H1 (cell line): ENCODE measurements around the gene SIPA1L3. TPM values are rescaled to one million over a fixed set of nuclear protein-coding genes. Genes with fewer than 3 reads are reported as not detected.

ENCODE experiments used
- JUND ChIP-seq: IDR thresholded peaks from 2 replicates; pipeline ENCODE4 v1.6.1; 2011; ENCODE audit warnings: mild to moderate bottlenecking, improper control_type of control experiment, low read length
- TAF1 ChIP-seq: IDR thresholded peaks from 2 replicates; pipeline ENCODE4 v1.6.1; 2011; ENCODE audit warnings: mild to moderate bottlenecking, low read depth, low read length
- TBP ChIP-seq: IDR thresholded peaks from 2 replicates; pipeline ENCODE4 v1.6.1; 2011; ENCODE audit warnings: low read depth, low read length, improper control_type of control experiment
- polyA plus RNA-seq, 7 experiments: library from polyadenylated mRNA; depleted of rRNA in 3 of 7; stranded (reverse) in 5 of 7; unstranded in 2 of 7; fragments of >200 nt in 5 of 7; fragments of 200-250 nt in 2 of 7; gene quantifications; 1 replicate in 5 of 7; 2 replicates in 1 of 7; 4 replicates in 1 of 7; pipeline versions ENCODE4 v1.2.1 to v1.2.3, GENCODE V29; 2011 to 2013; ENCODE audit warnings: missing spikeins in 2 of 7, mixed read lengths in 2 of 7
- total RNA-seq: library from RNA; stranded (reverse); fragmentation: NEBNext Ultra II Directional; extraction: Animal tissue kit (Norgen Biotek cat#: 25700); gene quantifications from 2 replicates; pipeline ENCODE4 v1.2.1, GENCODE V29; 2021

SIPA1L3 gene
- total and polyA plus RNA-seq, 2 of the 8 experiments (the other 6 are each of a cell fraction or from before 2014, with no cell fraction given), result 15.0 to 54.9 TPM

DNA sequence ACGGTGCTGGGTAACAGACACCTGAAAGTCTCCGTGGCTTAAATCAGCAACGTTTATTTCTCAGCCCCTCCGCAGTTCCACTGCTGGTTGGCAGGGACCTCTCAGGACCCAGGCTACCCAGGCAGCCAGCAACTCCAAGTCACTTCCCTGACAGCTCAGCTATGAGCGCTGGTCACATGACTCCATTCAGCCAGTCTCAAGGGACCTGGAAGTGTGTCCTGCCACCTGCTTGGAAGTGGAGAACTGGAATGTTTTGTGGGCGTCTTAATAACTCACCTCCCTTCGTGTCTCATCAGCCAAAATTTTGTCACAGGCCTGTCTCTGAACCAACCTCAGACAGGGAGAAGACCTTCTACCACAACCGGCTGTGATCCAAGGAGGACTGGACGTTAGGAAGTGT lies 244.2 kb downstream of the SIPA1L3 start (continued):
- no peak for TF ChIP-seq JUND
- TF ChIP-seq TAF1, result no peak
- no peak for TF ChIP-seq TBP
